Measurements from ENCODE around the gene CDKL4. TPM values are rescaled to one million over a fixed set of nuclear protein-coding genes. Genes with fewer than 3 reads are reported as not detected.

The CDKL4 gene
- total RNA-seq, 1 experiment from 2014 or later: 0.46 TPM

DNA sequence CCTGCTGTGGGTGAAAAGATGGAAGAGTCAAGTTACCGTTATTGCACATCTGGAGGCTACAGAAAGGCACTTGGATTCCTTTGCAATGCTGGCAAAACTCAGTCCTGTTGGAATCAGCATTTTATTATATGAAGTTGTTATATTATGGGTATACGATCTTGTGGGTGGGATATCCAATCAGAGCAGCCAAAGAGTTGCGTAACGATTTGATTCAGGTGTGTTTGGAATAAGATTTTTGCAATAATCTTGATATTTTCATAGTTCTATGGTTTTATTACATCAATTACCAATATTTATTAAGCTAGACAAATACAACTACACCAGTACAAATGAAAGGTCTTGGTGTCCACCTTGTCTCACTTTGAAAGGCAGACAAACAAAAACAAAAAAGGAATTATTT lies 65.0 kb downstream of the CDKL4 start (continued):
- TF ChIP-seq TP53 (CRISPR knock-in tag; IDR thresholded peaks at IDR 0.05): no peak
- TF ChIP-seq, protein P1, sequence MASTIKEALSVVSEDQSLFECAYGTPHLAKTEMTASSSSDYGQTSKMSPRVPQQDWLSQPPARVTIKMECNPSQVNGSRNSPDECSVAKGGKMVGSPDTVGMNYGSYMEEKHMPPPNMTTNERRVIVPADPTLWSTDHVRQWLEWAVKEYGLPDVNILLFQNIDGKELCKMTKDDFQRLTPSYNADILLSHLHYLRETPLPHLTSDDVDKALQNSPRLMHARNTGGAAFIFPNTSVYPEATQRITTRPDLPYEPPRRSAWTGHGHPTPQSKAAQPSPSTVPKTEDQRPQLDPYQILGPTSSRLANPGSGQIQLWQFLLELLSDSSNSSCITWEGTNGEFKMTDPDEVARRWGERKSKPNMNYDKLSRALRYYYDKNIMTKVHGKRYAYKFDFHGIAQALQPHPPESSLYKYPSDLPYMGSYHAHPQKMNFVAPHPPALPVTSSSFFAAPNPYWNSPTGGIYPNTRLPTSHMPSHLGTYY (CRISPR knock-in tag; IDR thresholded peaks at IDR 0.05): no peak
- TF ChIP-seq, protein P2, sequence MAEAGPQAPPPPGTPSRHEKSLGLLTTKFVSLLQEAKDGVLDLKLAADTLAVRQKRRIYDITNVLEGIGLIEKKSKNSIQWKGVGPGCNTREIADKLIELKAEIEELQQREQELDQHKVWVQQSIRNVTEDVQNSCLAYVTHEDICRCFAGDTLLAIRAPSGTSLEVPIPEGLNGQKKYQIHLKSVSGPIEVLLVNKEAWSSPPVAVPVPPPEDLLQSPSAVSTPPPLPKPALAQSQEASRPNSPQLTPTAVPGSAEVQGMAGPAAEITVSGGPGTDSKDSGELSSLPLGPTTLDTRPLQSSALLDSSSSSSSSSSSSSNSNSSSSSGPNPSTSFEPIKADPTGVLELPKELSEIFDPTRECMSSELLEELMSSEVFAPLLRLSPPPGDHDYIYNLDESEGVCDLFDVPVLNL (CRISPR knock-in tag; IDR thresholded peaks at IDR 0.05; ENCODE audit: borderline replicate concordance, low read depth): no peak
- TF ChIP-seq, protein P3, sequence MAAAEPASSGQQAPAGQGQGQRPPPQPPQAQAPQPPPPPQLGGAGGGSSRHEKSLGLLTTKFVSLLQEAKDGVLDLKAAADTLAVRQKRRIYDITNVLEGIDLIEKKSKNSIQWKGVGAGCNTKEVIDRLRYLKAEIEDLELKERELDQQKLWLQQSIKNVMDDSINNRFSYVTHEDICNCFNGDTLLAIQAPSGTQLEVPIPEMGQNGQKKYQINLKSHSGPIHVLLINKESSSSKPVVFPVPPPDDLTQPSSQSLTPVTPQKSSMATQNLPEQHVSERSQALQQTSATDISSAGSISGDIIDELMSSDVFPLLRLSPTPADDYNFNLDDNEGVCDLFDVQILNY (CRISPR knock-in tag; IDR thresholded peaks at IDR 0.05): no peak
- TF ChIP-seq, protein P4, sequence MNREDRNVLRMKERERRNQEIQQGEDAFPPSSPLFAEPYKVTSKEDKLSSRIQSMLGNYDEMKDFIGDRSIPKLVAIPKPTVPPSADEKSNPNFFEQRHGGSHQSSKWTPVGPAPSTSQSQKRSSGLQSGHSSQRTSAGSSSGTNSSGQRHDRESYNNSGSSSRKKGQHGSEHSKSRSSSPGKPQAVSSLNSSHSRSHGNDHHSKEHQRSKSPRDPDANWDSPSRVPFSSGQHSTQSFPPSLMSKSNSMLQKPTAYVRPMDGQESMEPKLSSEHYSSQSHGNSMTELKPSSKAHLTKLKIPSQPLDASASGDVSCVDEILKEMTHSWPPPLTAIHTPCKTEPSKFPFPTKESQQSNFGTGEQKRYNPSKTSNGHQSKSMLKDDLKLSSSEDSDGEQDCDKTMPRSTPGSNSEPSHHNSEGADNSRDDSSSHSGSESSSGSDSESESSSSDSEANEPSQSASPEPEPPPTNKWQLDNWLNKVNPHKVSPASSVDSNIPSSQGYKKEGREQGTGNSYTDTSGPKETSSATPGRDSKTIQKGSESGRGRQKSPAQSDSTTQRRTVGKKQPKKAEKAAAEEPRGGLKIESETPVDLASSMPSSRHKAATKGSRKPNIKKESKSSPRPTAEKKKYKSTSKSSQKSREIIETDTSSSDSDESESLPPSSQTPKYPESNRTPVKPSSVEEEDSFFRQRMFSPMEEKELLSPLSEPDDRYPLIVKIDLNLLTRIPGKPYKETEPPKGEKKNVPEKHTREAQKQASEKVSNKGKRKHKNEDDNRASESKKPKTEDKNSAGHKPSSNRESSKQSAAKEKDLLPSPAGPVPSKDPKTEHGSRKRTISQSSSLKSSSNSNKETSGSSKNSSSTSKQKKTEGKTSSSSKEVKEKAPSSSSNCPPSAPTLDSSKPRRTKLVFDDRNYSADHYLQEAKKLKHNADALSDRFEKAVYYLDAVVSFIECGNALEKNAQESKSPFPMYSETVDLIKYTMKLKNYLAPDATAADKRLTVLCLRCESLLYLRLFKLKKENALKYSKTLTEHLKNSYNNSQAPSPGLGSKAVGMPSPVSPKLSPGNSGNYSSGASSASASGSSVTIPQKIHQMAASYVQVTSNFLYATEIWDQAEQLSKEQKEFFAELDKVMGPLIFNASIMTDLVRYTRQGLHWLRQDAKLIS (CRISPR knock-in tag; IDR thresholded peaks at IDR 0.05; ENCODE audit: borderline replicate concordance): no peak
- TF ChIP-seq, protein P5, sequence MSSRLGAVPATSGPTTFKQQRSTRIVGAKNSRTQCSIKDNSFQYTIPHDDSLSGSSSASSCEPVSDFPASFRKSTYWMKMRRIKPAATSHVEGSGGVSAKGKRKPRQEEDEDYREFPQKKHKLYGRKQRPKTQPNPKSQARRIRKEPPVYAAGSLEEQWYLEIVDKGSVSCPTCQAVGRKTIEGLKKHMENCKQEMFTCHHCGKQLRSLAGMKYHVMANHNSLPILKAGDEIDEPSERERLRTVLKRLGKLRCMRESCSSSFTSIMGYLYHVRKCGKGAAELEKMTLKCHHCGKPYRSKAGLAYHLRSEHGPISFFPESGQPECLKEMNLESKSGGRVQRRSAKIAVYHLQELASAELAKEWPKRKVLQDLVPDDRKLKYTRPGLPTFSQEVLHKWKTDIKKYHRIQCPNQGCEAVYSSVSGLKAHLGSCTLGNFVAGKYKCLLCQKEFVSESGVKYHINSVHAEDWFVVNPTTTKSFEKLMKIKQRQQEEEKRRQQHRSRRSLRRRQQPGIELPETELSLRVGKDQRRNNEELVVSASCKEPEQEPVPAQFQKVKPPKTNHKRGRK (CRISPR knock-in tag; IDR thresholded peaks at IDR 0.05; ENCODE audit: borderline replicate concordance): no peak

DNA sequence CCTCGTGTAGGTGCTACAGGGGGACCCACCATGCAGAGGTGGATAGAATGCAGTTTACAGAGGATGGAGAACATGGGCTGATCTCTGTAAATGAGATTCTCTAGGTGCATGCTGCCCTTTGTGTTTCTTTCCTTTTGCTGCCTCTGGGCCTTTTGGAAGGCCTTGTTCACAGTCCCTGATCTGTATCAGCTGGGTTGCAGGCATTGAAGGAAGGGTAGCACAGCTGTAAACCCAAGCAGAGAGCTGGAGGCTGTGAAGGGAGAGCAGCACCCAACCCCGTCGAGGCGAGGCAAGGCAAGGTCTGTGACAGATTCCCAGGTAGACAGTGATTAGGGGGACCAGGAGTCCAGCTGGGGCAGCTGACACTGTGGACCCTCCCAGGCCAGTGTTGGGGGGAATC lies 66.8 kb downstream of the CDKL4 start:
- Mint-ChIP-seq H3K27me3 (ENCODE audit: low read depth) (no peaks in the 10 kb centered on the region), H3K27ac (peak overlapping the region; percentile 51; the same call in 1 of the 2 replicates), H3K9me3 (no peaks in the 10 kb centered on the region), H3K4me1 (peaks cover 11% of the 10 kb centered on the region), H3K36me3 (no peaks in the 10 kb centered on the region), H3K4me3 (no peak overlapping the region)
- ChIA-PET POLR2A (no interaction called here), CTCF (interaction anchor here (1.2 kb wide), 1 partner anchor 1985 kb away, joined by 3 read pairs; no protein-coding TSS in a partner anchor)
- peak; percentile 30 for ATAC-seq
- DNase-seq (ENCODE audit: low spot score): no peak
- TF ChIP-seq, protein P6, sequence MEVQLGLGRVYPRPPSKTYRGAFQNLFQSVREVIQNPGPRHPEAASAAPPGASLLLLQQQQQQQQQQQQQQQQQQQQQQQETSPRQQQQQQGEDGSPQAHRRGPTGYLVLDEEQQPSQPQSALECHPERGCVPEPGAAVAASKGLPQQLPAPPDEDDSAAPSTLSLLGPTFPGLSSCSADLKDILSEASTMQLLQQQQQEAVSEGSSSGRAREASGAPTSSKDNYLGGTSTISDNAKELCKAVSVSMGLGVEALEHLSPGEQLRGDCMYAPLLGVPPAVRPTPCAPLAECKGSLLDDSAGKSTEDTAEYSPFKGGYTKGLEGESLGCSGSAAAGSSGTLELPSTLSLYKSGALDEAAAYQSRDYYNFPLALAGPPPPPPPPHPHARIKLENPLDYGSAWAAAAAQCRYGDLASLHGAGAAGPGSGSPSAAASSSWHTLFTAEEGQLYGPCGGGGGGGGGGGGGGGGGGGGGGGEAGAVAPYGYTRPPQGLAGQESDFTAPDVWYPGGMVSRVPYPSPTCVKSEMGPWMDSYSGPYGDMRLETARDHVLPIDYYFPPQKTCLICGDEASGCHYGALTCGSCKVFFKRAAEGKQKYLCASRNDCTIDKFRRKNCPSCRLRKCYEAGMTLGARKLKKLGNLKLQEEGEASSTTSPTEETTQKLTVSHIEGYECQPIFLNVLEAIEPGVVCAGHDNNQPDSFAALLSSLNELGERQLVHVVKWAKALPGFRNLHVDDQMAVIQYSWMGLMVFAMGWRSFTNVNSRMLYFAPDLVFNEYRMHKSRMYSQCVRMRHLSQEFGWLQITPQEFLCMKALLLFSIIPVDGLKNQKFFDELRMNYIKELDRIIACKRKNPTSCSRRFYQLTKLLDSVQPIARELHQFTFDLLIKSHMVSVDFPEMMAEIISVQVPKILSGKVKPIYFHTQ (CRISPR knock-in tag; IDR thresholded peaks at IDR 0.05): no peak
- TF ChIP-seq CREB1 (CRISPR knock-in tag; IDR thresholded peaks at IDR 0.05): no peak

DNA sequence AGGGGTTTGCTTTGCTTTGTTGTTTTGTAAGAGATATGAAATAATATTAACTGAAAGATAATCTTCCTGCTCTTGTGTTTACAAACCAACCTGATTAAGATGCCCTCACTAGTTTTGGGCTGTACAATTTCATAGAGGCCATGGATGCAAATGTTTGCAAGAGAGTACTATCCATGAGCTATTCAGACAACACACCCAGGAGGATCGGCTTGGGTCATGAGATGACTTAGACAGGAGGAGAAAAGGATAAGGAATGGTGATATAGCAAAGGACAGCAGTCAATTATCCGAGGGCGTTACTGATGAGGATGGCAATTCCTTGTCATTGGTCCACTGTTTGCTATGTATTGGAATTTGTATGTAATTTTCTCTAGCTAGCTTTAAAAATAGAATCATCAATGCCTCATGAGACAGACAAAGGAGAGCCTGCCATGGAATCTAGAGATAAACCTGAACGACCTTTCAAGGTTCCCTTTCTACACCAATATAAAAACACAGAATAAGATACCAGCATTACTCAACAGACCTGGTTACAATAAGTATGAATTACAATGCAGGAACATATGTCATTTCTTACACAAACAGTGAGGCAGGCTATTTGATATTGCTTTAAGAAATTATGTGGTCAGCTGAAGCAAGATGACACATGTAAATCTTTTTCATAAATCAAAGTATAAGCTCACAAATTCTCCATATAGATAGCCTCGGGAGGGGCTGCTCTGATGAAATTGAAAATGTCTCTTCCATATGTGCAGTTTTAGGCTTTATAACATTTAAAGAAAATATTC lies 68.6 kb downstream of the CDKL4 start:
- no peak for TF ChIP-seq NR2C2 (CRISPR knock-in tag; IDR thresholded peaks at IDR 0.05)
- TF ChIP-seq, protein P4 (CRISPR knock-in tag; IDR thresholded peaks at IDR 0.05; ENCODE audit: borderline replicate concordance): no peak
- ChIA-PET CTCF (interaction anchor here (1.0 kb wide), 1 partner anchor 53 kb away, joined by 3 read pairs; no protein-coding TSS in a partner anchor), POLR2A (no interaction called here)
- H3K4me3 Mint-ChIP-seq: no peak overlapping the region
- no peaks in the 10 kb centered on the region for H3K36me3 Mint-ChIP-seq
- no peak overlapping the region for H3K27ac Mint-ChIP-seq
- H3K27me3 Mint-ChIP-seq (ENCODE audit: low read depth): no peaks in the 10 kb centered on the region
- peaks cover 8% of the 10 kb centered on the region for H3K4me1 Mint-ChIP-seq
- DNase-seq (ENCODE audit: low spot score) (no peak), ATAC-seq (no peak)
- H3K9me3 Mint-ChIP-seq: no peaks in the 10 kb centered on the region

Measured in WTC11 (cell line).